ENCODE data around the gene MAFB.

- TF ChIP-seq CTCF (conservative IDR thresholded peaks at IDR 0.05 in 1 of 2, IDR thresholded peaks at IDR 0.05 in 1 of 2; ENCODE audit: low read depth in 1 of 2, low read length in 2 of 2) (no peak), EZH2 (IDR thresholded peaks at IDR 0.05; ENCODE audit: low read length, missing control alignments) (no peak)
Measured at GRCh38 chr20:40652441-40652987, 36.5 kb downstream of the MAFB start.

All from fibroblast of lung (primary cell).